Loucy (cell line): ENCODE measurements around the gene CLEC4M.

ENCODE experiments used
- CTCF ChIP-seq: fragments of 200-600 bp; sonication (generic); conservative IDR thresholded peaks from 2 replicates; pipeline ENCODE4 v1.5.1; 2014; ENCODE audit warnings: mild to moderate bottlenecking, antibody characterized with exemption, low read length
- EZH2phosphoT487 ChIP-seq: fragments of 200-600 bp; IDR thresholded peaks from 2 replicates; pipeline ENCODE4 v1.6.1; 2018; ENCODE audit warnings: antibody characterized with exemption, mild to moderate bottlenecking, moderate library complexity, borderline replicate concordance

DNA sequence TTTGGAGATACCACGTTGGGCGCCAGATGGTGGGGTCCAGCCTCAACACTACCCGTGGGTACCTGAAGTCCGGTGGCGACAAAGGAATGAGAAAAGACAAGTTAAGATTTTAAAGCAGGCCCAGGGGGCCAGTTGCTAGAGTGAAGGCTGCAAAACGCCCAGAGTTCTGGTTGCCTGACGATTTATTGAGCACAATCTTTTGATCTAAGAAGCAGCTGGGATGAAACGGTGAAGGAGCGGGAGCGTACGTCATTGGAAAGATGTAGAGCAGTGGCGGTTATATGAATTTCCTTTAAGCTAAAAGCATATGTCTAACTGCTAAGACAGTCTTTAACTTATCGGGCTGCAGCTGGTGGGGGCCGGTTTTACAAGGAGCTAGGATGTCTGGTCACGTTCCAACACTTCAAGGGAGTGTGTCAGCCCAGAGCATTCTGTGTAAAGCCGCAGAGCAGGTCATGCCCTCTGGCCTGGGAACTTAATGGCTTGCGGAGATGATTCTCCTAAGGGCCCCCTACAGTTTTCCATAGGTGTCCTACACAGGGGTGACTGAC is 38.1 kb downstream of the CLEC4M start:
- no peak for TF ChIP-seq CTCF
- no peak for TF ChIP-seq EZH2phosphoT487
